ENCODE results near the gene MBD3L5. TPM values are rescaled to one million over a fixed set of nuclear protein-coding genes. Genes with fewer than 3 reads are reported as not detected.

The MBD3L5 gene
- polyA plus RNA-seq, 3 donors from 2014 or later: not detected

Other genes with a start within 250 kb of the MBD3L5 start
- gene ADGRE1, start 143.0 kb upstream of the MBD3L5 start, polyA plus RNA-seq: under 1 TPM in 2 of 3 donors, not detected in 1; 0.22 to 0.54 TPM
- gene MBD3L2B, start 9.1 kb upstream of the MBD3L5 start, polyA plus RNA-seq: not detected
- not detected for gene MBD3L4, start 9.6 kb downstream of the MBD3L5 start, polyA plus RNA-seq
- not detected for gene MBD3L2, start 18.7 kb downstream of the MBD3L5 start, polyA plus RNA-seq
- gene MBD3L3, start 28.1 kb downstream of the MBD3L5 start, polyA plus RNA-seq: not detected
- gene ZNF557, start 39.1 kb downstream of the MBD3L5 start, polyA plus RNA-seq: 1 to 10 TPM; 2.1 to 8.4 (median 2.4) TPM

Measured in immature natural killer cell (primary cell).